AG08396 (cell line): ENCODE measurements around the gene MYO18A.

Experiments used
- DNase-seq: peaks from one replicate; pipeline ENCODE4 v3.0.0; 2012; ENCODE audit warnings: low spot score, mixed read lengths

The MYO18A gene

GRCh38 chr17:29126268-29126930 lies 53.8 kb downstream of the MYO18A start:
- DNase-seq: no peak

DNA sequence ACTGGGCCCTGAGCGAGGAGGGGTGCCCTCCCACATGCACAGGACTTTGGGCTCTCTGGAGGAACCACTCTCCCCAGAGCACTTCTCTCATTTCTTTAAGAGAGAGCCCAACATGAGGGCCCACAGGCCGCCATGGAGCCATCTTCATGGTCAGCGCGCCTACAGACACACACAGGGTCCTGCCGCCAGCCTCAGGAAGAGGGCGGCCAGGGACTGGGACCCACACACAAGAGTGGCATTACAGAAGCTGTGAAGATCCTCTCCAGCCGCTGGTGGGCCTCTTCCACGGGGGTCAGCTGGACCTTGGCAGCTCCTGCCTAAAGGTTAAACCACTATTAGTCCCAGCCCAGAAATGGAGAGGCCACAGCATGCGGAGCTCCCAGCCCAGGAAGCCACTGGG lies 54.5 kb downstream of the MYO18A start:
- no peak for DNase-seq

DNA sequence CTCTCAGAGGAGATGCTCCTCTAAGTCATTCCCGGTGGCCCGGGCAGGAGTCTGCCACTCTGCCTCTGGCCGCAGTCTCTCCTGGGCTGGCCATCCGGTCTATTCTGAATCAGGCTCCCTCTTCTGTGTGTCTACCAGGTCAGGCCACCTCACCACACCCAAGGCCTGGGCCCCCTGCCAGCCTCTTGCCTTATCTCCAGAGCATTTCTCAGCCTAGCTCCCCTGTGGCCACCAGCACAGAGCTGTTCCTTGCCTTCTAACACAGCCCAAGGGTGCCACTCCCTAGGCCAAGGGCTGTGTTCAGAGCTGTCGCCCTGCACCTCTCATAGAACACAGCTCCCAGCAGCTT lies 55.3 kb downstream of the MYO18A start:
- no peak for DNase-seq

DNA sequence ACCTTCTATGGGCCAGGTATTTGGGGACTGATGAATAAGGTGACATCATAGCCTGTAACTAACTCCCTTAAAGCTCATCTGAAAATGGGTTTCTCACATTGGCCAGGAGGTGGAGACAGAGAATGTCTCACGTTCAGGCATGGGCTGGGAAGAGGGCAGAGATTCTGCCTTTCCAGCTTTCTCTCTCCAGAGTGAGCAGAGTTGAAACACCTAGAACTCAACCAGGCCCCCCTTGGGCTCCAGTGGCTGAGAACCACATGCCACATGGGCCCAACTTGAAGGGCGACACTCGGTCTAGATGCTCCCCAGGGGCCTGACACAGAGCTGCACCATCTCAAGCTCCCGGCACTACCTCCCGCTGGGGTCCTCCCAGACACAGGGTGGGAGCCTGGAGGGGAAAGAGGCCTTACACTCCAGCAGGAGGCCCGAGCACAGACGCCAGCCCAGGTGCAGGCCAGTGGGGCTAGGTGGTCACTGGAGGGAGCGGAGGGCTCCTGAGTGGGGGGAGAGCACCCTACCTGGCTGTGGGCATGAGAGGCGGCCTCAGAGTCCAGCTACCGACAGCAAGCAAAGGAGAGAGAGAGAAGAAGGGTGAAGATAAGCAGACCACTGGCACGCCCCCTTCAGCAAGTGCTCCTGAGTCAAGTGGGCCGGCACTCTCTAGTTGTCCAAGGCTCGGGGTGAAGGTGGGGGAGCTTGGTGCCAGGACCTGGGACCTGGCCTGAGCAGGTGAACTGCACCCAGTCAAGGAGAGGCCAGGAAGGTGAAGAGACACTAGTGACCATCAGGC lies 55.9 kb downstream of the MYO18A start:
- peak; percentile 79 for DNase-seq

- no peak for DNase-seq
These were observed 57.1 kb downstream of the MYO18A start for GRCh38 chr17:29123111-29123510.

DNA sequence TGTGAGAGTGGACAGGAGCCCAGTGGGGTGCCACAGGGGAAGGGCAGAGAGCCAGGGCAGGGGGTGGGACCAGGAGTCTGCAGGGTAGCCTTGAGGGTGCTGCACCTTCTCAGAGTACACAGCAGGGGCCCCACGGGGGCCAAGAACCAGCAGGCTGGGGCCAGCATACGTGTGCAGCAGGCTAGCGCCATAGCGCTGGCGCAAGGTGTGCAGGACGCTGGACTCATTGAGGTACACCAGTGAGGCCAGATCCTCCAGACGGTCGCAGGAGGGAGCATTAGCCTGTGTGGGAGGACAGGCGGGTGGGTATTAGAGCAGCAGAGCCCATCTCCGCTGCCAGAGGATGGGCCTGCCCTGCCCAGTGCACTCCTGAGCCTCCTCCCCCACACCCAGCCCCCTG lies 58.8 kb downstream of the MYO18A start:
- DNase-seq: no peak

- DNase-seq: no peak
These were observed 59.8 kb downstream of the MYO18A start for GRCh38 chr17:29120433-29120832.

DNA sequence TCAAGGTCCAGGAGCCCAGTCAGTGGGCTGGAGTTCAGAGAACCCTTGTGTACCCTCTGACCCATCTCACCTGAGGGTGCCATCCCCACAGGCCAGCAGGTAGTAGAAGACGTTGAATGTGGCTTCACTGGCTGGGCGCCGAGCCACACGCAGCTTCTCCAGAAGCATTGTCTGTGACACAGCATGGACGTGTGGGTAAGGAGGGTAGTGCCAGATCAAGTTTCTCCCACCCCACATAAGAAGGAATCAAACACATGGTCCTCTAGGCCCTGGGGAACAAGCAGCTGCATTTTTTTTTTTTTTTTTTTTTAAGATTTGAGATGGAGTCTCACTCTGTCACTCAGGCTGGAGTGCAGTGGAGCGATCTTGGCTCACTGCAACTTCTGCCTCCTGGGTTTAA lies 60.9 kb downstream of the MYO18A start:
- DNase-seq: no peak

- DNase-seq: peak; percentile 77
These were observed 63.1 kb downstream of the MYO18A start for GRCh38 chr17:29116804-29117753.

DNA sequence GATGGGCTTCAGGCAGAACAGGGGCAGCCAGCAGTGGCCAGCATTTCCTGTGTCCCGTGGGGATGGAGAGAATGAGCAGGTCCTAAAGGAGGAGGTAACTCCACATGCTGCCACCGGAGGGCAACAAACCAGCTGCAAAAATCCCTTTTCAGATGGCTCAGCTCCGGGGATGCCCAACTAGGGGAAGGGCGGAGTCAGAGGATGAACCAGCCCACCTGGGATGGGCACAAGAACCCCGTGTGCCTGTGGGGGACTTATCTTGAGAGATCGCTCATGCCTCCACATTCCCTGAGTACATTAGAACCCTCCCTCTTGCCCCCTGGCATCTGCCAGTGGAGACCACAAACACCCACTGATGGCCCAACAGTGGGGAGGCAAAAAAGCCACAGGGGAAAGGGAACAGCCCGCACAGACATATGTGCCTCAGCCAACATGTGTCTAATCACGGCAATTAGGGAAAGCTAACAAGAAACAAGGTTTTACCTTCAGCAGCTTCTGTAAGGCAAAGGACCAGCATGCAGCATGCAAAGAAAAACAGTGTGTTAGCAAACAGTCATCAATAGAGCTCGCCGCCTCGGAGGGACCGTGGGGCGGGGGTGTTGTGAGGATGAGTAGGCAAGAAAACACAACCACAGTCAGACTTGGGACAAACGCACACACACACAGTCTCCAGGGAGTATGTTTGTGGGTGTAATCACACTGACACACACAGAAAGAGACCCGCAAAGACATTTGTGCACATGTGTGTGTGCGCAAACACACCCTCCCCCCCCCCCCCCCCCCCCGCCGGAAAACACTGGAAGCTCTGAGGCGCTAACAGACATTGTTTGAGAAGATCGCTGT lies 64.0 kb downstream of the MYO18A start:
- DNase-seq: peak; percentile 73

DNA sequence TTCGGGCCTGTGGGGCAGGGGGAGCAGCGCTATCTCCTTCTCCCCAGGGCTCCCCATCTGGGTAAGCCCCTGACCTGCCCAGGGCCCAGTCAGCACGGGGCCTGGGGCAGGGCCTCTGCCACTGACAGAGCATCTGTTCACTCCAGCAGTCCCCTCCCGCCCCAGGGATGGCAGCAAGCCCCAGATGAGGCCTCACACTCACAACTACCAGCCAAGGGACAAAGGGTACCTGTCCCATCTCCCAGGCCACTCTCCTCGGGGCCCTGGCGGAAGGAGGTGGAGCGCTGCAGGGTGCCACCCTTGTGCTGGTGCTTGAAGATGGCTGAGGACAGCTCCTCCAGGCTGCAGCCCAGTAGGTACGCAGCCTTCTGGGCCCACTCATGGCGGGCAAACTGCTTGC lies 64.8 kb downstream of the MYO18A start:
- DNase-seq: no peak

- DNase-seq: no peak
These were observed 66.1 kb downstream of the MYO18A start for GRCh38 chr17:29114141-29114540.

- no peak for DNase-seq
These were observed 66.9 kb downstream of the MYO18A start for GRCh38 chr17:29113334-29113733.

- no peak for DNase-seq
These were observed 67.4 kb downstream of the MYO18A start for GRCh38 chr17:29112771-29113295.

DNA sequence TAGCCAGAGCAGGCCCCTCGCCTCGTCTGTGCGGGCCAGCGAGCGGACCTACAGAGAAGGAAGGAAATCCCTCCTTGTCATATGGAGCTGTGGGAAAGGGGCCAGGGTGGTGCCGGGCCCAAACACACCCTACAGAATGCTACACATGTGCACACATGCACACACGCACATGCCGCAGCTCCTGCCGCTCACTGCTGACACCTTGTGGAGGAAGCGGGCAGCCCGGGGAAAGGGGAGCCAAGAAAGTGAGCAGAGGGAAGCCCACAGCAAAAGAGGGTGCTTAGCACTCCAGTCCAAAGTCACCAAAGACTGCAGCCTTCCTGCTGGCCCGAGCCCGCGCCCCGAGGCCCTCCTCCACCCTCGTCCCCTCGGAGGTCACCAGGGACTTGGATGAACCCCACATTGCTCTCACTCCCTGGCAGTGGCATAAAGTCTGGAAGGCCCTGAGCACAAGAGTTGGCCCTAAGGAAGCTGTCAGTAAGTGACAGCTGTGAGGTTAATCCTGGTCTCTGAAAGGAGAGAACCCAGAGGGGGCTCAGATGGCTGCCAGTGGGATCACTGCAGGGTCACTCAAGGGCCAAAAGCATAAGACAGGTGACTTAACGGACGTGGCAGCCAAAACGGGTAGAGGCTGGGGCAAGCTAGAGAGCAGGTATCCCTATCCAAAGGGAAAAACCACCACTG lies 68.2 kb downstream of the MYO18A start:
- peak; percentile 84 for DNase-seq

GRCh38 chr17:29110372-29110757 lies 69.8 kb downstream of the MYO18A start:
- no peak for DNase-seq

GRCh38 chr17:29109477-29110371 lies 70.5 kb downstream of the MYO18A start:
- DNase-seq: no peak

GRCh38 chr17:29108823-29109476 lies 71.2 kb downstream of the MYO18A start:
- no peak for DNase-seq
